ENCODE data around the gene DYRK1A.
"Not testable (repeated sequence)": the region's sequence is repeated elsewhere in the genome, so short reads cannot be mapped to it uniquely, and the experiment has no call there.

DNA sequence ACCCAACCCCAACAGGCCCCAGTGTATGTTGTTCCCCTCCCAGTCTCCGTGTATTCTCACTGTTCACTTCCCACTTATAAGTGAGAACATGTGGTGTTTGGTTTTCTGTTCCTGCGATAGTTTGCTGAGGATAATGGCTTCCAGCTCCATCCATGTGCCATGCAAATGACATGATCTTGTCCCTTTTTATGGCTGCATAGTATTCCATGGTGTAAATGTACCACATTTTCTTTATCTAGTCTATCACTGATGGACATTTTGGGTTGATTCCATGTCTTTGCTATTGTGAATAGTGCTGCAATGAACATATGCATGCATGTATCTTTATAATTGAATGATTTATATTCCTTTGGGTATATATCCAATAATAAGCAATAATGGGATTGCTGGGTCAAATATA, 174.6 kb downstream of the DYRK1A start:
- TF ChIP-seq, protein P1, sequence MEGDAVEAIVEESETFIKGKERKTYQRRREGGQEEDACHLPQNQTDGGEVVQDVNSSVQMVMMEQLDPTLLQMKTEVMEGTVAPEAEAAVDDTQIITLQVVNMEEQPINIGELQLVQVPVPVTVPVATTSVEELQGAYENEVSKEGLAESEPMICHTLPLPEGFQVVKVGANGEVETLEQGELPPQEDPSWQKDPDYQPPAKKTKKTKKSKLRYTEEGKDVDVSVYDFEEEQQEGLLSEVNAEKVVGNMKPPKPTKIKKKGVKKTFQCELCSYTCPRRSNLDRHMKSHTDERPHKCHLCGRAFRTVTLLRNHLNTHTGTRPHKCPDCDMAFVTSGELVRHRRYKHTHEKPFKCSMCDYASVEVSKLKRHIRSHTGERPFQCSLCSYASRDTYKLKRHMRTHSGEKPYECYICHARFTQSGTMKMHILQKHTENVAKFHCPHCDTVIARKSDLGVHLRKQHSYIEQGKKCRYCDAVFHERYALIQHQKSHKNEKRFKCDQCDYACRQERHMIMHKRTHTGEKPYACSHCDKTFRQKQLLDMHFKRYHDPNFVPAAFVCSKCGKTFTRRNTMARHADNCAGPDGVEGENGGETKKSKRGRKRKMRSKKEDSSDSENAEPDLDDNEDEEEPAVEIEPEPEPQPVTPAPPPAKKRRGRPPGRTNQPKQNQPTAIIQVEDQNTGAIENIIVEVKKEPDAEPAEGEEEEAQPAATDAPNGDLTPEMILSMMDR (conservative IDR thresholded peaks at IDR 0.05), result not testable (repeated sequence)
- TF ChIP-seq EZH2 (IDR thresholded peaks at IDR 0.05; ENCODE audit: low read depth), result not testable (repeated sequence)
